Transverse colon (tissue), 4 donors: ENCODE measurements around the gene CABP4.

Source experiments
- POLR2A ChIP-seq: fragments of 450-650 bp; IDR thresholded peaks from one replicate; pipeline ENCODE4 v1.6.1; 2016; ENCODE audit warnings: antibody characterized with exemption, mild to moderate bottlenecking, moderate library complexity
- POLR2AphosphoS5 ChIP-seq, 3 donors: sonication (generic); formaldehyde crosslinking; IDR thresholded peaks; one replicate each; pipeline ENCODE4 v1.6.1; 2016; ENCODE audit warnings: antibody characterized with exemption in 3 of 3
- TF ChIP-seq, protein P1 (sequence below), 5 experiments: fragments of 200-600 bp in 3 of 5; fragments of 450-650 bp in 2 of 5; sonication (generic) in 3 of 5; IDR thresholded peaks; 1 replicate in 2 of 5; 2 replicates in 3 of 5; pipeline ENCODE4 v1.5.1; 2016 to 2017; ENCODE audit warnings: antibody characterized with exemption in 5 of 5, inconsistent platforms in 3 of 5, mild to moderate bottlenecking in 2 of 5, moderate library complexity in 1 of 5

GRCh38 chr11:67505605-67506396, 50.6 kb downstream of the CABP4 start:
- TF ChIP-seq, protein P1, sequence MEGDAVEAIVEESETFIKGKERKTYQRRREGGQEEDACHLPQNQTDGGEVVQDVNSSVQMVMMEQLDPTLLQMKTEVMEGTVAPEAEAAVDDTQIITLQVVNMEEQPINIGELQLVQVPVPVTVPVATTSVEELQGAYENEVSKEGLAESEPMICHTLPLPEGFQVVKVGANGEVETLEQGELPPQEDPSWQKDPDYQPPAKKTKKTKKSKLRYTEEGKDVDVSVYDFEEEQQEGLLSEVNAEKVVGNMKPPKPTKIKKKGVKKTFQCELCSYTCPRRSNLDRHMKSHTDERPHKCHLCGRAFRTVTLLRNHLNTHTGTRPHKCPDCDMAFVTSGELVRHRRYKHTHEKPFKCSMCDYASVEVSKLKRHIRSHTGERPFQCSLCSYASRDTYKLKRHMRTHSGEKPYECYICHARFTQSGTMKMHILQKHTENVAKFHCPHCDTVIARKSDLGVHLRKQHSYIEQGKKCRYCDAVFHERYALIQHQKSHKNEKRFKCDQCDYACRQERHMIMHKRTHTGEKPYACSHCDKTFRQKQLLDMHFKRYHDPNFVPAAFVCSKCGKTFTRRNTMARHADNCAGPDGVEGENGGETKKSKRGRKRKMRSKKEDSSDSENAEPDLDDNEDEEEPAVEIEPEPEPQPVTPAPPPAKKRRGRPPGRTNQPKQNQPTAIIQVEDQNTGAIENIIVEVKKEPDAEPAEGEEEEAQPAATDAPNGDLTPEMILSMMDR (IDR thresholded peaks at IDR 0.05), result peak; percentile 95 to 99 (median 98)
- peak; percentile 84 for TF ChIP-seq POLR2A
- TF ChIP-seq POLR2AphosphoS5 (IDR thresholded peaks at IDR 0.05), result peak; percentile 75 to 87 (median 82)
